Activated B cell treated with CpG ODN at 0.5 μM for 24 hours (primary cell): ENCODE results near the gene PADI3. TPM values are rescaled to one million over a fixed set of nuclear protein-coding genes. Genes with fewer than 3 reads are reported as not detected.

Source experiments
- ATAC-seq: fragments of 200-7000 bp; cut with Tn5 transposase; one replicate; pipeline ENCODE4 v1.10.0; 2021; ENCODE audit warnings: low read depth, mild to moderate bottlenecking, moderate library complexity
- CTCF ChIA-PET: fragments of 350-600 bp; sonication (Branson Sonifier 250); formaldehyde crosslinking; loops from one replicate; lab custom pipeline; 2021; ENCODE audit warnings: antibody characterized with exemption; lab: Charles Lee
- POLR2A ChIA-PET: fragments of 350-600 bp; sonication (Branson Sonifier 250); formaldehyde crosslinking; loops from one replicate; lab custom pipeline; 2021; ENCODE audit warnings: antibody characterized with exemption; lab: Charles Lee
- DNase-seq: peaks from one replicate; pipeline ENCODE4 v3.0.0; 2022
- H3K27ac Mint-ChIP-seq: one replicate; pipeline ENCODE4 v1.8.0; 2020; ENCODE audit warnings: mixed read lengths
- H3K27me3 Mint-ChIP-seq: one replicate; pipeline ENCODE4 v1.8.0; 2021; ENCODE audit warnings: mixed read lengths
- H3K36me3 Mint-ChIP-seq: one replicate; pipeline ENCODE4 v1.8.0; 2021; ENCODE audit warnings: low read depth, mixed read lengths
- H3K4me1 Mint-ChIP-seq: one replicate; pipeline ENCODE4 v1.8.0; 2021; ENCODE audit warnings: mixed read lengths
- H3K4me3 Mint-ChIP-seq: one replicate; pipeline ENCODE4 v1.8.0; 2020; ENCODE audit warnings: mild to moderate bottlenecking, mixed read lengths
- H3K9me3 Mint-ChIP-seq: one replicate; pipeline ENCODE4 v1.8.0; 2020; ENCODE audit warnings: mixed read lengths
- intact Hi-C: fragments of 100-400 bp; cut with micrococcal nuclease; formaldehyde crosslinking; loops from one replicate; pipeline ENCODE4 v1.15.1; 2024
- total RNA-seq: library from RNA; stranded (reverse); gene quantifications from 2 replicates; pipeline ENCODE4 v1.2.3, GENCODE V29; 2022
- TF ChIP-seq, protein P1 (sequence below): fragments of 200-600 bp; IDR thresholded peaks from one replicate; pipeline ENCODE4 v1.8.0; 2022; ENCODE audit warnings: antibody characterized with exemption, mild to moderate bottlenecking

PADI3 gene
- total RNA-seq, 1 donor from 2014 or later: not detected

DNA sequence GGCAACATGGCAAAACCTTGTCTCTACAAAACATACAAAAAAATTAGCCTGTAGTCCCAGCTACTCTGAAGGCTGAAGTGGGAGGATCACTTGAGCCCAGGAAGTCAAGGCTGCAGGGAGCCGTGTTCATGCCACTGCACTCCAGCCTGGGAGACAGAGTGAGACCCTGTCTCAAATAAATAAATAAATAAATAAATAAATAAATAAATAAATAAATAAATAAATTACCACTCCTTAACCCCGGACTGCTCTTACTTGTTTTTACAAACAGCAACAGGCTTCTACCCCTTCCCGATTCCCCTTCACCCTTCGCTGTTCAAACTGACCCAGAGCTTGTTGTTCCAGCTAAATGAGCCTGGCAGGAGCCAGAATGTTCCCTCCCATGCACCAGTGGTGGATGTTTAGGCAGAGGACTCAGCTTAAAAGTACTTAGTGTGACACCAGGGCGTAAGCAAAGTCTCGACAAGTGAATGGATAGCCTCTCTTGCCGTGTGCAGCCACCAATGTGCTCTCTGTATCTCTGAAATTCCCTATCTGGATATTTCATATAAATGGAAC, 21.5 kb upstream of the PADI3 start:
- intact Hi-C loops: no loop called here
- Mint-ChIP-seq H3K36me3 (no peaks in the 10 kb centered on the region), H3K27me3 (no peaks in the 10 kb centered on the region), H3K27ac (no peak overlapping the region), H3K4me1 (peaks cover 3% of the 10 kb centered on the region), H3K4me3 (no peak overlapping the region), H3K9me3 (no peaks in the 10 kb centered on the region)
- ChIA-PET POLR2A (no interaction called here), CTCF (interaction anchor here (1.1 kb wide), 1 partner anchor 16 kb away, joined by 3 read pairs; no protein-coding TSS in a partner anchor)
- DNase-seq (no peak), ATAC-seq (no peak)
- TF ChIP-seq, protein P1, sequence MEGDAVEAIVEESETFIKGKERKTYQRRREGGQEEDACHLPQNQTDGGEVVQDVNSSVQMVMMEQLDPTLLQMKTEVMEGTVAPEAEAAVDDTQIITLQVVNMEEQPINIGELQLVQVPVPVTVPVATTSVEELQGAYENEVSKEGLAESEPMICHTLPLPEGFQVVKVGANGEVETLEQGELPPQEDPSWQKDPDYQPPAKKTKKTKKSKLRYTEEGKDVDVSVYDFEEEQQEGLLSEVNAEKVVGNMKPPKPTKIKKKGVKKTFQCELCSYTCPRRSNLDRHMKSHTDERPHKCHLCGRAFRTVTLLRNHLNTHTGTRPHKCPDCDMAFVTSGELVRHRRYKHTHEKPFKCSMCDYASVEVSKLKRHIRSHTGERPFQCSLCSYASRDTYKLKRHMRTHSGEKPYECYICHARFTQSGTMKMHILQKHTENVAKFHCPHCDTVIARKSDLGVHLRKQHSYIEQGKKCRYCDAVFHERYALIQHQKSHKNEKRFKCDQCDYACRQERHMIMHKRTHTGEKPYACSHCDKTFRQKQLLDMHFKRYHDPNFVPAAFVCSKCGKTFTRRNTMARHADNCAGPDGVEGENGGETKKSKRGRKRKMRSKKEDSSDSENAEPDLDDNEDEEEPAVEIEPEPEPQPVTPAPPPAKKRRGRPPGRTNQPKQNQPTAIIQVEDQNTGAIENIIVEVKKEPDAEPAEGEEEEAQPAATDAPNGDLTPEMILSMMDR: no peak

DNA sequence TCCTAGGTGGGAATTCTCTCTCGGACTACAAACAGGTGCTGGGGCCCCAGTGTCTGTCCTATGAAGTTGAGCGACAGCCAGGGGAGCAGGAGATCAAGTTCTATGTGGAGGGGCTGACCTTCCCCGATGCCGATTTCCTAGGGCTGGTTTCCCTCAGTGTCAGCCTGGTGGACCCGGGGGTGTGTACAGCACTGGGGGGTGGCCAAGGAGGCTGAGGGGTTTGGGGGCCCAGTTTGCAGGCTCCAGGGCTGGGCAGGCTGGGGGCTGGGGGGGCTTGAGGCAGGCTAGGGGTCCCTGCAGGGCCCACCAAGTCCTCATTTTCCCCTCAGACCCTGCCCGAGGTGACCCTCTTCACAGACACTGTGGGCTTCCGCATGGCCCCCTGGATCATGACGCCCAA, 20.3 kb upstream of the PADI3 start:
- CTCF ChIA-PET: no interaction called here
- no peaks in the 10 kb centered on the region for H3K9me3 Mint-ChIP-seq
- POLR2A ChIA-PET: interaction anchor here (0.6 kb wide), 1 partner anchor 37 kb away, joined by 4 read pairs; no protein-coding TSS in a partner anchor
- ATAC-seq (no peak), DNase-seq (no peak)
- H3K36me3 Mint-ChIP-seq: no peaks in the 10 kb centered on the region
- no peaks in the 10 kb centered on the region for H3K27me3 Mint-ChIP-seq
- H3K4me1 Mint-ChIP-seq: peaks cover 10% of the 10 kb centered on the region
- intact Hi-C loops: no loop called here
- H3K4me3 Mint-ChIP-seq: no peak overlapping the region
- no peak overlapping the region for H3K27ac Mint-ChIP-seq
- TF ChIP-seq, protein P1: no peak

DNA sequence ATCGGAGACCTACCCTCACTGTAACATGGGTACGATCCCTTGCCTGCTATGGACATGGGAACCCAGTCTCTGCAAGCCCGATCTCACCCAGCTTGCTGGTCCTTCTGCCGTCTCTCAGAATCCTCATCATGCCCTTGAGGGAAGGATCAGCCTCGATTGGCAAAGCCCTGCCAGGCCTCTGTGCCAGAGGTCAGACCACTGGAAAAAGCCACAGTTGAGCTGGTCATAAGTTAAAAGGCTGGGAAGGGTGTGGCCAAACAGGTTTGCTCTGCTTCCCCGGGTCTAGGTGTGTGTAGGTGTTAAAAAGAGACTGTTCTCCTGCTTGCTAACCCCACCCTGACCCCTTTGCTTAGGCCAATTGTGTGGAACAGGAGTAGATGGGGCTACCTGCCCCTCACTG, 19.5 kb upstream of the PADI3 start:
- ChIA-PET CTCF (no interaction called here), POLR2A (no interaction called here)
- H3K27ac Mint-ChIP-seq: no peak overlapping the region
- no peaks in the 10 kb centered on the region for H3K9me3 Mint-ChIP-seq
- DNase-seq (no peak), ATAC-seq (no peak)
- TF ChIP-seq, protein P1: no peak
- H3K27me3 Mint-ChIP-seq: no peaks in the 10 kb centered on the region
- peaks cover 15% of the 10 kb centered on the region for H3K4me1 Mint-ChIP-seq
- intact Hi-C loops: no loop called here
- no peak overlapping the region for H3K4me3 Mint-ChIP-seq
- H3K36me3 Mint-ChIP-seq: no peaks in the 10 kb centered on the region

DNA sequence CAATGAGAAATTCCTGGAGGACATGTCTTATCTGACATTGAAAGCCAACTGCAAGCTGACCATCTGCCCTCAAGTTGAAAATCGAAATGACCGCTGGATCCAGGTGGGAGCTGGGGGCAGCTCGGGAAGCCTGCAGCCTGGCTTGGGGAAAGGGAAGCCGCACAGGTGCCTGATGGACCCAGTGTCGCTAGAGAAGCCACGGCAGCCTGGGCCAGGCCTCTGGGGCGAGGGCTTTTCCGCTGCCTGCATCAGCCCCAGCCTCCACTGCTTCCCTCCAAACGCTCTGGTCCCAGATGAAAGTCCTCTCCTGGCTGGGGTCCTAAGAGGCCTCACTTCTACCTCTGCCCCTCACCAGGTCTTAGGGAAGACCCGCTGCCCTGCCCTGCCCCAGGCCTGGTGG, 18.8 kb upstream of the PADI3 start:
- ChIA-PET POLR2A (no interaction called here), CTCF (no interaction called here)
- H3K4me1 Mint-ChIP-seq: peaks cover 18% of the 10 kb centered on the region

DNA sequence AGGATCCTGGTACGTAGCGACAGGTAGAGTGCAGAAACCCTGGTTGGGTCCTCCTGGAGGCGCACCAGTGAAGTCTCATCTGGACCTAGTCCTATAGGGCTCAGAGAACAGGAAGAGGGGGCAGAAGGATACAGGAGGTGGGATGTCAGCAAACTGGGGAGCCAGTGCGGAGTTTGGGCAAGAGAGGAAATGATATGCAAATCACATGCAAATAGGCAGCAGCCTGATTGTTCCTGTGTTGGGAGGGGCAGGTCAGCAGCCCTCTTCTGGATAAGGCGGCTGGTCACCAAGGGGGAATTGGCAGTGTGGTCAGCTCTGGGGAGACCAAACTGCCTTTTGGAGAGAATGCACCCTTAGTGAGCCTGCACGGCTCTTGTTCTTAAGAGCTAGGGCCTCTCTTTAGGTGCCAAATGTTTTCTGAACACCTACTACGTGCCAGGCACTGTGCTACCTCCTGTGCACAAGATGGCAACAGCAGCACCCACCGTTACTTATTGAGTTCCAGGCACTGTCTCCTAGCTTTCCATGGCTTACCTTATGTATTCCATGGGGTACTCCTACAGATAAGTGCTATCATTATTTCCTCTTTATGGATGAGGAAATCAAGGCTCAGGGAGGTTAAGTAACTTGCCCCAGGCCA, 18.1 kb upstream of the PADI3 start:
- peaks cover 18% of the 10 kb centered on the region for H3K4me1 Mint-ChIP-seq
- H3K36me3 Mint-ChIP-seq: no peaks in the 10 kb centered on the region
- DNase-seq (no peak), ATAC-seq (no peak)
- no peak overlapping the region for H3K27ac Mint-ChIP-seq
- H3K27me3 Mint-ChIP-seq: no peaks in the 10 kb centered on the region
- intact Hi-C loops: loop anchor here (10.0 kb wide), 1 partner anchor 174 kb away; no protein-coding TSS in a partner anchor
- ChIA-PET CTCF (no interaction called here), POLR2A (no interaction called here)
- no peak overlapping the region for H3K4me3 Mint-ChIP-seq
- TF ChIP-seq, protein P1: no peak
- no peaks in the 10 kb centered on the region for H3K9me3 Mint-ChIP-seq

More for the DNA sequence above, 18.8 kb upstream of the PADI3 start:
- ATAC-seq (no peak), DNase-seq (no peak)
- Mint-ChIP-seq H3K9me3 (no peaks in the 10 kb centered on the region), H3K27ac (no peak overlapping the region), H3K4me3 (no peak overlapping the region), H3K27me3 (no peaks in the 10 kb centered on the region), H3K36me3 (no peaks in the 10 kb centered on the region)
- TF ChIP-seq, protein P1: no peak
- intact Hi-C loops: loop anchor here (10.0 kb wide), 1 partner anchor 175 kb away; no protein-coding TSS in a partner anchor
